Activated T-helper 9 cell treated with anti-CD3 and anti-CD28 coated beads, Interleukin-2, amount 50 U/mL, for 16 hours (primary cell): ENCODE results near the gene MALRD1.
"Not testable (repeated sequence)": the region's sequence is repeated elsewhere in the genome, so short reads cannot be mapped to it uniquely, and the experiment has no call there.

ENCODE experiments used
- DNase-seq: peaks from one replicate; pipeline ENCODE4 v3.0.0-alpha.2; 2020; ENCODE audit warnings: low read depth

Gene MALRD1

DNA sequence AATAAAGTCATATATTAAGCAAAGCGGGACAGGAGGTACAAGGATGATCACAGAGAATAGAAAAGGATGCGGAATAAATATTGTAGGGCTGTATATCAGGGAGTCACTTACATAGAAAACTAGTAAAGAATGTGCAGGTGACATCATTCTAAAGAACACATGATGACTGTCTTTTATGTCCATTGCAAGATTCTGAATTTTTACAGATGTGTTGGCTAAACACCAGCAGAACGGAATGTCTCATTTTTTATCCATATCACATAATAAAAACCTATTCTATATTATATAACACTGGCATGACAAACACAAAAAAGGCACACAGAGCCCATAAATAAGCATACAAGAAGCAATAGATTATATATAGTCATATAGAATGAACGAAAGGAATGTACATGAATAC, 448.4 kb downstream of the MALRD1 start:
- DNase-seq = no peak

DNA sequence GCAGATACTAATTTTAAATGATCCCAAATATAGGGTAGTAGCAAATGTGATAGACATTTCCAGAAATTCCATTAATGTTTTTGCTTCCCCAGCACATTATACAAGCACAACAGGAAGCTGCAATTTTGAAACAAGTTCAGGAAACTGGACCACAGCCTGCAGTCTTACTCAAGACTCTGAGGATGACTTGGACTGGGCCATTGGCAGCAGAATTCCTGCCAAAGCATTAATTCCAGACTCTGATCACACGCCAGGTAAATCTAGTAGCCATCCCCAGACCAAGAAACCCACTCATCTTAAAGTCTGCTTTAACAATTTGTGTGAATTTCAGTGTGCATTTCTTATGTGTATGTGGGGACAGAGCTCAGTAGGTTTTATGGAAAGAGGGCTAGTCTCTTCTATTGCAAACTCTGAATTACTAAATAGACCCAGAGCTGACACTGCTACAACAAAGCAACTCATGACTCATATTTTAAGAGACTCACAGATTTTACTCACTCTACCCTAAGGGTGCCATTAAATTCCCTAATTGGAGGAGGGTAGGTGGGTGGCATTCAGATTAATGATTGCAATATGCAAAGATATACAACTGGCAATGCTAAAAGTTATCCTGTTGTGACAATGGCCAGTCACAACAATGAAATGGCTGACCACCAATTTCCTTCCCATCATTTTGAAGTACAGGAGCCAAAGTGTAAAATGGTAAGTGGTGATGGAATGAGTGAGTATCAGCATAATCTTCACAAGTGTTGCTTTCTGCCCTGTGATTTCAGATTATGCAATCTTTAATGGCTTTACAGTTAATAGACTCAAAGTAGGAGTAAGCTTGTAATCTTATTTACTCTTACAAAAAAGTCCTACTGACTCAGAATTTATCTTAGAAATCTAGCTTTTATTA, 450.0 kb downstream of the MALRD1 start:
- no peak for DNase-seq

DNA sequence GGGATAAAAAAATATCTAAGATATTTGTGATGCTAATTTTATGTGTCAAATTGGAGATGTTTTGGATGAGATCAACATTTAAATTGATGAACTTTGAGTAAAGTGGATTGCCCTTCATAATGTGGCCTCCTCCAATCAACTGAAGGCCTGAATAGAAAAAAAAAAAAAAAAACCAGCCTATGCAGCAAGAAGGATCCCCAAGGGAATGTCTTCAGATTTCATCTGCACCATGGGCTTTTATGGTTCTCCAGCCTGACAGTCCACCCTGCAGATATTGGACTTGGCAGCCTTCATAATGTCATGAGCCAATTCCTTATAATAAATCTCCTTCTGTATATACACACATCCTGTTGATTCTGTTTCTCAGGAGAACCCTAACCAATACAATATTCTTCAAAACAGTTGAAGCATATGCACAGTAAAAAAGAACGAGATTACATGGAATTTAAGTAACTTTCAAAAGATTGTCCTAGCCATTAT, 450.7 kb downstream of the MALRD1 start:
- DNase-seq = no peak

DNA sequence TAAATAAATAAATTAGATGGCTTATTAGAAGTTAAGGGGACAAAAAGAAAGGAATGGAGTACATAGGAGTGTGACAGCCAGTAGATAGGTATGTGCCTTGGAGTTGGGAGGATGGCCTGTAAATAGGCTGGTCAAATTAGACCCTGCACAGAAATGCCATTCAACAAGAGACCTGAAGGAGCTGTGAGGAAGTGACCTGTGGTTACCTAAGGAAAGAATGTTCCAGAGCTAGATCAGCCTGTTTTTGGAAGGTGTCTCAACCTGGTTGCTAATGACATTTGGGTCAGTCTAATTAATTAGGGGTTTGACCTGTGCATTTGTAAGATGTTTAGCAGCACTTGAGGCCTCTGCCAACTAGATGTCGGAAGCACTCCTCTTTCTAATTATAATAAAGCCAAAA, 452.4 kb downstream of the MALRD1 start:
- no peak for DNase-seq

DNA sequence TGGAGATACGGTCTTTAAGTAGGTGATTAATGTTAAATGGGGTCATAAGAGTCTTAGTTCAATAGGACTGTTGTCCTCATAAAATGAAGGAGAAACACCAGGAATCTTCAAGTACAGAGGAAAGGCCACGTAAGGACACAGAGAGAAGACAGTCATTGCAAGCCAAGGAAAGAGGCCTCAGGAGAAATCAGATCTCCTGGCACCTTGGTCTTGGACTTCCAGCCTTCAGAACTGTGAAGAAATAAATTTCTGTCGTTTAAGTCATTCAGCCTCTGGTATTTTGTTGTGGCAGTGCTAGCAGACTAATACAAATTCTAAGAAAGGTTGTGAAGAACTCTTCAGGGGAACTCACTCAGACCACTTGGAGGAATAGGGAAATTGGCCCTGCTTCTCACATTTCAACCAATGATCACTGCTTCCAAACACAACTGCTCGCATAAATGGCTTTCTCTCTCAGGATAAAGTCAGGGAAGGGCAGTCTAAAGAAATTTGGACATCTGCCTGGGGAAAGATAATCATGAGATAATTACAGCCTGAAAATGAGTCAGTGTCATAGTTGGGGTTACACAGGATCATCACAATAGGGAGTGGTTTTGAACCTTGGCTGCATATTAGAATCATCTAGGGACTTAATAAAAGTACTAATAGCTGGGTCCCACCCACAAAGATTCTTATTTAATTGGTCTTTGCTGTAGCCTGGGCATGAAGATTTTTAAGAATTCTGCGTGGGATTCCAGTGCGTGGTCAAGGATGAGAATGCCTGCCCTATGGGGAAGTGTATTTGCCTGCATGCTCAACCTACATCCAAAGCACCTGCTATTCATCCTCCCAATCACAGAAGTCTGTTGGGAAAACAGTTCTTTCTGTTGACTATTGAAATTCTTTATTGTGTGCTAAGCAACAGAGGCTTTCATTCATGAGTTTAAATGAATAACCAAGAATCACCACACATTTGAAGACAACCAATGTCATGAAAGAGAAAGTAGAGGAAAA, 457.0 kb downstream of the MALRD1 start:
- DNase-seq = no peak

DNA sequence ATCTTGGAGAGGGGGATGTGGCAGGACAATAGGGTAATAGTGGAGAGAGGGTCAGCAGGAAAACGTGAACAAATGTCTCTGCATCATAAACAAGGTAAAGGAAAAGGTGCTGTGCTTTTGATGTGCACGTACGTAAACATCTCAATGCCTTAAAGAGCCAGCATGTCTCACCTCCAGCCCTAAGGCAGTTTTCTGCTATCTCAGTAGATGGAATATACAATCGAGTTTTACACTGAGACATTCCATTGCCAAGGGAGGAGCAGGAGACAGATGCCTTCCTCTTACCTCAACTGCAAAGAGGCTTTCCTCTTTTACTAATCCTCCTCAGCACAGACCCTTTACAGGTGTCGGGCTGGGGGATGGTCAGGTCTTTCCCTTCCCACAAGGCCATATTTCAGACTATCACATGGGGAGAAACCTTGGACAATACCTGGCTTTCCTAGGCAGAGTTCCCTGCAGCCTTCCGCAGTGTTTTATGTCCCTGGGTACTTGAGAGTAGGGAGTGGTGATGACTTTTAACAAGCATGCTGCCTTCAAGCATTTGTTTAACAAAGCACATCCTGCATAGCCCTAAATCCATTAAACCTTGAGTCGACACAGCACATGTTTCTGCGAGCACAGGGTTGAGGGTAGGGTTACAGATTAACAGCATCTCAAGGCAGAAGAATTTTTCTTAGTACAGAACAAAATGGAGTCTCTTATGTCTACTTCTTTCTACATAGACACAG, 461.6 kb downstream of the MALRD1 start:
- DNase-seq = not testable (repeated sequence)

DNA sequence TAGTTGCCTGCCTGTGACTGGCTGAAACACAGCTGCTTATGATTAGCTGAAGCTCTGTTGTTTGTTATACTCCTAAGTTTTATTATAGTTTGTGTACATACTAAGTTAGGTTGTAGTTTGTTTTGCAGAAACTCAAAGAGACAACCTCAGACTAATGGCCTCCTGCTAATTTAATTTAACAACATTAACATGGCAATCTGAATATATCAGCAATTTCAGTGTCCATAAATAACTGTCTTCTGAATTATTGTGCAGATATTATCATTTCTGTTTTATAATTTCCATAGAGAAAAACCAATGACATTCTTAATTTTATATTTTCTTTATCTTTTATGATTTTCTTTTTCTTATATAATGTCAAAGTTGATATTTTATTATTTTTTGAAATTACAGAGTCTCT, 469.5 kb downstream of the MALRD1 start:
- no peak for DNase-seq

DNA sequence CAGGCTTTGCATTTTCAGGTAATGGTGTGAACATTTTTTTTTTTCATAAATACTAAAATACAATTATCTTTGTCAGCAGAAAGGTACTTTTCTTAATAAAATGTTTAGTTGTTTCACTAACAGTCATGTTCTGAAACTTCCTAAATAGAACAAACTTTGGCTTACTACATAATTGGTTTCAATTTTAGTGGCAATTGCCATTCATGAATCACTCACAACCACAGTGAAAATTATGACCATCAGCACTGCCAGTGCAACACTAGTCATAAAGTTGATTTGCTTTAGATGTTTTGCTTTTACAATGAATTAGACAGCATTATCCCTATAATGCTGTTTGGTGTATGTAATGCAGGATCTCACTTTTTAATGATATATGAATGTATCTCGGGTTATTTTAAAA, 470.0 kb downstream of the MALRD1 start:
- no peak for DNase-seq

DNA sequence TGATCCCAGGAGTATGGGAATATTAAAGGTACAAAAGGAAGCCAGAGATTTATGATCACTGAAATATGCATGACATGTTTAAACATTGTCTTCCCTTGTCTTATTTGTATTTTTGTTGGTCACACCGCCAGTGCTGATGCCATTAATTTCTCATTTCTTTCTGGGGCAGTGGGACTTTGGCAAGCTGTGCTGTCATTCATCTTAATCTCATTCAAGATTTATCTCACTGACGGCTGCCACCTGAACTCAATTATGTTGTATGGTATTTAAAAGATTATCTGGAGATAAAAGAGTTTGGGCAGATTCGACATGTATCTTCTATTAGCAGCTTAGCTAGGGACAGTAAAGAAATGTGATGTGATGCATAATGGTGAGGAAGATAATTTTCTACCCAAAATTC, 482.7 kb downstream of the MALRD1 start:
- DNase-seq = no peak

DNA sequence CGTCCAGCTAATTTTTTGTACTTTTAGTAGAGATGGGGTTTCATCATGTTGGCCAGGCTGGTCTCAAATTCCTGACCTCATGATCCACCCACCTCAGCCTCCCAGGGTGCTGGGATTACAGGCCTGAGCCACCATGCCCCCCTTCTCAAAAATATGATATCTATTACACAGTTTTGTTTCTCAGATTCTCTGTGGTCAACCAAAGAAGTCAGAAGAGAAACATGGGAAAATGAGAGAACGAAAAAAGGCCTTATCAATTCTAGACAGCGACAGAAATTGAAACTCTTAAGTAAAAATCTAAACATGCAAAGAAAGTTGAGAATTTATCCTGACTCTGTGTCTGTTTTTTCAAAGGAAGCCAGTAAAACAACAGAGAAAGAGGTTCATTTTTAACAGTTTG, 483.8 kb downstream of the MALRD1 start:
- DNase-seq = no peak

DNA sequence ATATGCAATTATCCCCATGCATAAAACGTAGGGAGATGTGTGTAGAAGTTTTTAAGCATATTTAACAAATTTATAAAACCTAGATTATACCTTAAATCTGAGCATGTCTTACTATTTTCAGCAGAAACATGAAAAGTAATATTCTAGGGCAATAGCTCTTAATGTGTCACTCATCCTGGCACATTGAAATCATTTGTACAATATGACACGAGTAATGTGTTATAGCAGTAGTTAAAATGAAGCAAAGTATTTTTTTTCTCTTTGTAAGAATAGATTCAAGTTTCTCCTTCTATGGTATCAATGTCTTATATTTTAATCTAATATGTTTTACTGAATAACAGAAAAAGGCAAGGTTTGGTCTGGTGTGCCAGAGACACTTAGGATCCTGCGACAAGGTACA, 492.7 kb downstream of the MALRD1 start:
- no peak for DNase-seq

DNA sequence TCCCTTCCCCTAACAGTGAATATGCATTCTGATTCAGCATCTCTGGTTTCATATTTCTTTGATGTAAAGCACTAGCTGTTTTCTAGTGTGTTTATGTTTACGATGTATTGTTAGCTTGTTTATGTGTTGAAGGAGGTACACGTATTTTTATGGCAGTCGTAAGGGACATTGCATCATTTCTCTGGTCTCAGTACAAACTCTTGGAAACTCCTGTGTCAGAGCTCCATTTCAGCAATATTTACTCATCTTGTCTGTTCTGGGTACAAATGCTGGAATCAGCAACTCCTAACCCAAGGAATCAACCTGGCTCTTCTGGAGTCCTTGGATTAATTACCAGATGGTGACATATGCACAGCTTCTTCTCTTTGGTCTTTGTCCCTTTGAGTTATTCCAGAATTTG, 497.6 kb downstream of the MALRD1 start:
- DNase-seq = no peak

DNA sequence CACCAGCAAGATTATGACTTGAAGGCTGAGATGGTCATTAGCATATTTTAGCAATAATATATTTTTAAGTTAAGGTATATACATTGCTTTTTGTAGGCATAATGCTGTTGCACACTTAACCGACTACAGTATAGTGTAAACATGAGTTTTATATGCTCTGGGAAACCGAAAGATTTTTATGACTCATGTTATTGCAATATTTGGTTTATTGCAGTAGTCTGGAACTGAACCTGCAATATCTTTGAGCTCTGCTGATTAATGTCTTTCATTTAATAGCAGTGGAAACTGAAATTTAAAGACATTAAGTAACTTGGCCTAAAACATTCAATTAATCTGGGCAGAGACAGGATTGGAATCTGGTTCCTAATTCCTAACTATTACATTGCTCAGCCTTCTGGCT, 500.9 kb downstream of the MALRD1 start:
- no peak for DNase-seq

DNA sequence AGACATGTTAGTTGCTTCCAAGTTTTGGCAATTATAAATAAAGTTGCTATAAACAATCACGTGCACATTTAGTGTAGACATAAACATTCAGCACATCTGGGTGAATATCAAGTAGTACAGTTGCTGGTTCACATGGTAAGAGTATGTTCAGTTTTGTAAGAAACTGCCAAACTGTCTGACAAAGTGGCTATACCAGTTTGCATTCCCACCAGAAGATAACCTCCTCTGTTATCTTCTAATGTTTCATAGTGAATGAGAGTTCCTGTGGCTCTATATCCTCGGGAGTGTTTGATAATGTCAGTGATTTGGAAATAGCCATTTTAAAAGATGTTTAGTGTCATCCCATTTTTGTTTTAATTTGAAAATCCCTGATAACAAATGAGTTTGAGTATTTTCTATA, 508.1 kb downstream of the MALRD1 start:
- DNase-seq = no peak

DNA sequence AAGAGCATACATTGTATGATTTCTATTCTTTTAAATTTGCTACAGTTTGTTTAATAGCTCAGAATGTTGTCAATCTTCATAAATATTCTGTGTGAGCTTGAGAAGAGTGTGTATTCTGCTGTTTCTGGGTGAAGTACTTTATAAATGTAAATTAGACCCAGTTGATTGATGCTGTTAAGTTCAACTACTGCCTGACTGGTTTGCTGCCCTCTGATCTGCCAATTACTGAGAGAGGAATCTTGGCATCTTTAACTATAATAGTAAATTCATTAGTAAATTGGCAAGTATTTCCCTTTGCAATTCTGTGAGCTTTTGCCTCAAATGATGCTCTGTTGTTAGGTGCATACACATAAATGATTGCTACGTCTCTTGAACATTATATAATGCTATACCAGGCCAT, 512.6 kb downstream of the MALRD1 start:
- DNase-seq = no peak

DNA sequence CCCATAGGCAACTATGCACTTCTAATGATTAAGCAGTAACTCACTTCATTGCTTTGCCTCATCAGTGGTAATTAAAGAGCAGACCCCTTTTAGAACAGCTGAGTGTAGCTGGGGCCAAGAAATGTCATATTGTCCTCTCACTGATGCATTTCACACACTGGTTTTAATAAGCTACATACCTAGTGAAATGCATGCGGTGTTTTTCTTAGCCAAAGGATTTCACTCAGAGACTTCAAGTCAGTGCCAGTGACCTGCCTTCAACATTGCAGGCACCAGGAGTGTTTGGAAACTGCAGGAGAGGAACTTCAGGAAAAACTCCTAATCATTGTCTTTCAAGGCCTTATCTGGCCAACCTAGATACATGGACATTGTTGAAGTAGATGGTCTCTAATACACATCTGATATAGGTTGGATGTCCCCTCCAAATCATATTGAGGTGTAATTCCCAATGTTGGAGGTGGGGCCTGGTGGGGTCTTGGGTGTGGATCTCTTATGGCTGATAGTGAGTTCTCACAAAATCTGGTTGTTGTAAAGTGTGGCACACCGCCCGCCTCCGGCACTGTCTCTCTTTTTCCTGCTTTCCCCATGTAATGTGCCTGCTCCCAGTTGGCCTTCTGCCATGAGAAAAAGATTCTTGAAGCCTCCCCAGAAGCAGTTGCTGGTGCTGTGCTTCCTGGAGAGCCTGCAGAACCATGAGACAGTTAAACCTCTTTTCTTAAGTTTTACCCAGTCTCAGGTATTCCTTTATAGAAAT, 515.0 kb downstream of the MALRD1 start:
- DNase-seq = no peak

DNA sequence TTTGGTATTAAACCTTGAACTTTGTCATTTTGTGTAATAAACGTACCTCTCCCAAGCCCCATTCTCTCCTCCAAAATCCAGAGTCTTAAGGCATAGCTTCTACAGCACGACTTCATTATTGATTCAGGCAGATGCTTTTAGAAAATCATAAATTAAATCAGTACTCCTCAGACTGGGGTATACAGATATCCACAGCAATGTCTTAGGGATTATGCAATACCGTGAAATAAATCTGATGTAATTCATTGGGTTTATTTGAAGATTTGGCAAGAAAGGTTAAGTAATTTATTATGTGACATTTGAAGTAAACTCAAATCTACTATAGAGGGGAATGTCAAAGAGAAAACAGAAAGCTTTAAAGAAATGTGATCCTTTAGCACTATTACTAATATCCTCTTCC, 521.5 kb downstream of the MALRD1 start:
- DNase-seq = no peak

DNA sequence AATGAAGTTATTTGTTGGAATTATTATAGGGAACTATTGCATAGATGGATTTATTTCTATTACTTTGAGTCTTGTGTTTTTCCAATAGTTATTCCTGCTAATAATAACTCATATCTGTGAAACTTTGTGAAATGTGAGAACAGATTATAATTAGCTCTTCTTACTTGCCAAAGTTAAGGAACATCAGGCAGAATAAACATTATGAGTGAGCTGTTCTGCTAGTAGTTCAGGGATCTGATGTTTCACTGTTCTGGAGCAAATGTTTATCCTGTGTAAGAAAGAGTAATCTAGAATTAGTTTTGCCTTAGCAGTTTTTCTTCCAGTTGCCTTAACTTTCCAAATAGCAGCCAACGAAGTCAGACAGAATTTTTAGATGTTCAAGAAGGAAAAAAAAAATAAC, 522.4 kb downstream of the MALRD1 start:
- no peak for DNase-seq

DNA sequence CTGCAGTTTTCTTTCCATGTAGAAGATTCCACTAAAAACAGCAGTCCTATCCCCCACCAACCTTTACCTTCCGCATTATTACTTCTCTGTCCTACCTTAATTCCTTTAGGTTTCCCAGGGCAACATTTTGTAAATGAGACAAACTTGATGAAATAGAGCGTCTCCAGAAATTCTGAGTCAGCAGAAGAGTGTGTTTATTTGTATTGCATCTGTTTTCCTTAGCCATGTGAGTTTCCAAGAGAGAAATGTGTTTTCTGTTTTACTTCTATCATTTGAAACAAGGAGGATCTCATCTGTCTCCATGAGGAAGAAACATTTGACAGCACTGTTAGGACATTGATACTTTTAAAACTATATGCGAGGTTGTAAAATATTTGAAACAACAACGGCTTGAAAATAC, 523.5 kb downstream of the MALRD1 start:
- DNase-seq = no peak

DNA sequence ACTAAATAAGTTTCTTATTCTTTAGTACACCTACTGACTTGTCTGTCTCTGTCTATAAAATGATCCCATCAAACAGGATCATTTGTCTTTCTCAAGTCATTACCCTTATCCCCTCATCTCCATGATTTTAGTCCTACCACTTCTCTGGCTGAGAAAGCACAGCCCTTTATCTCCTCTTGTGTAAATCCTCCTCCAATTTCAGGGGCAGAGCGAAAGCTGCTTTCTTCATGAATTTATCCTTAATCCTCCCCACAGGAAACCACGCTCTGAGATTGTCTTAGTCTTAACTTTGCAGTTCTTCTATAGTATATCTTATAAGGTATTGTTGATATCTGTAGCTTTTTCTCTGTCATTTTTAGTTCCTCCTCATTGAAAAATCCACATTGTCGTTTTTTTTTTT, 528.0 kb downstream of the MALRD1 start:
- DNase-seq = no peak

DNA sequence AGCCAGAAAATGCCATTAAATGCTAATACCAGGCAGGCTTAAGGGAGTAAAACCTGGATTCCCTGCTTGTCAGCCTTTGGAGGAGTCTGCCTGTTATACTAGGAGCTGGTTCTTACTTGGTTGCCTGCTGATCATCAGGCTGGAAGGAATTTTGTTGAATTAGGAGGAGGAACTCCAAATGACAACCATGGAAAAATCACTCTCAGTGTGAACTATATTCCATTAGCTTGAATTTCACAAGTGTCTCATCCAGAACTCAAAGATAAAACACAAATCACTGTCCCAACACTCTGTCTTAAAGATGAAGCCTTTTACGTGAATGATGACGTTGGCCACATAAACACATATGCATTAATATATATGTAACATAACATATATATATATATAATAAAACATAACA, 528.8 kb downstream of the MALRD1 start:
- DNase-seq = no peak
